Subcutaneous adipose tissue (tissue), 4 donors: Measurements from ENCODE around the gene HS3ST5. TPM values are rescaled to one million over a fixed set of nuclear protein-coding genes. Genes with fewer than 3 reads are reported as not detected.

ENCODE experiments used
- total RNA-seq, 4 donors: library from RNA; depleted of rRNA; stranded (reverse); fragments of >200 nt; gene quantifications; one replicate each; pipeline ENCODE4 v1.1.0, GENCODE V29; 2016
- TF ChIP-seq, protein P1 (sequence below): fragments of 450-650 bp; IDR thresholded peaks from one replicate; pipeline ENCODE4 v1.5.1; 2016; ENCODE audit warnings: low read depth, mild to moderate bottlenecking, control low read depth, antibody characterized with exemption, moderate library complexity

The HS3ST5 gene
- total RNA-seq, 4 donors from 2014 or later, result not detected

DNA sequence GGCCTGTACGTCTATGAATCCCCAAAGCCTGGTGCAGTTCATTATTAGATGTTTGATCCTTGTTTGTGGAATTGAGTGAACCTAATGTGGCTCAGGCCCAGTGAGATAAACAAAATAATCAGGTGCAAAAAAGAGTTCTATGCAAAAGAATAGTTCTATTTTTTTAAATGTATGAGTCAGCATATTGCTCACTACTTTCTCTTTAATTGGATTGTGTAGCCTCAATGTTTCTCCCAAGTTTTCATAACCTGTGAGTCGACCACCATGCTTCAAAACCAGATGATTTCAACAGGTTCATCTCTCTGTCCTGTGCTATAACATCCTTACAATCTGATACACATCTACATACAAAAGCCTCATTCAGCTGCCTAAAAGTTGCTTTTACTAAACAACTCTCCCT lies 255.3 kb downstream of the HS3ST5 start:
- TF ChIP-seq, protein P1, sequence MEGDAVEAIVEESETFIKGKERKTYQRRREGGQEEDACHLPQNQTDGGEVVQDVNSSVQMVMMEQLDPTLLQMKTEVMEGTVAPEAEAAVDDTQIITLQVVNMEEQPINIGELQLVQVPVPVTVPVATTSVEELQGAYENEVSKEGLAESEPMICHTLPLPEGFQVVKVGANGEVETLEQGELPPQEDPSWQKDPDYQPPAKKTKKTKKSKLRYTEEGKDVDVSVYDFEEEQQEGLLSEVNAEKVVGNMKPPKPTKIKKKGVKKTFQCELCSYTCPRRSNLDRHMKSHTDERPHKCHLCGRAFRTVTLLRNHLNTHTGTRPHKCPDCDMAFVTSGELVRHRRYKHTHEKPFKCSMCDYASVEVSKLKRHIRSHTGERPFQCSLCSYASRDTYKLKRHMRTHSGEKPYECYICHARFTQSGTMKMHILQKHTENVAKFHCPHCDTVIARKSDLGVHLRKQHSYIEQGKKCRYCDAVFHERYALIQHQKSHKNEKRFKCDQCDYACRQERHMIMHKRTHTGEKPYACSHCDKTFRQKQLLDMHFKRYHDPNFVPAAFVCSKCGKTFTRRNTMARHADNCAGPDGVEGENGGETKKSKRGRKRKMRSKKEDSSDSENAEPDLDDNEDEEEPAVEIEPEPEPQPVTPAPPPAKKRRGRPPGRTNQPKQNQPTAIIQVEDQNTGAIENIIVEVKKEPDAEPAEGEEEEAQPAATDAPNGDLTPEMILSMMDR, result no peak

DNA sequence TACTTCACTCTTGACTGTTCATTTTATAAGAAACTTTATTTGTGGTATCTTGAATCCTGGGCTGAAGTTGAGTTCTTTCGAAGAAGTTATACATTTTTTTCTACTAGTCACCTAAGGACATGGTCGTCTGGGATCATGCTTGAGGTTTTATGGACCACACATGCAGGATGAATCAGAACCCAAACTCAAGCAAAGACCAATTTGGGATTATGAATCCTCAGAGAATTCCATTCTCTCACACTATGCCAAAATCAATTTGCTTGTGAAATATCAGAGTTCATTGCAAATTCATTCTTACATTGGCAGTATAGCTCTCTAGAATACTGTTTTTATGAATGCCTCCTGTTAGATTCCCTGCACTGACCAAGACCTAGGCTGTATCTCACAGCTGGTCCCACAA lies 257.6 kb downstream of the HS3ST5 start:
- TF ChIP-seq, protein P1, result no peak

DNA sequence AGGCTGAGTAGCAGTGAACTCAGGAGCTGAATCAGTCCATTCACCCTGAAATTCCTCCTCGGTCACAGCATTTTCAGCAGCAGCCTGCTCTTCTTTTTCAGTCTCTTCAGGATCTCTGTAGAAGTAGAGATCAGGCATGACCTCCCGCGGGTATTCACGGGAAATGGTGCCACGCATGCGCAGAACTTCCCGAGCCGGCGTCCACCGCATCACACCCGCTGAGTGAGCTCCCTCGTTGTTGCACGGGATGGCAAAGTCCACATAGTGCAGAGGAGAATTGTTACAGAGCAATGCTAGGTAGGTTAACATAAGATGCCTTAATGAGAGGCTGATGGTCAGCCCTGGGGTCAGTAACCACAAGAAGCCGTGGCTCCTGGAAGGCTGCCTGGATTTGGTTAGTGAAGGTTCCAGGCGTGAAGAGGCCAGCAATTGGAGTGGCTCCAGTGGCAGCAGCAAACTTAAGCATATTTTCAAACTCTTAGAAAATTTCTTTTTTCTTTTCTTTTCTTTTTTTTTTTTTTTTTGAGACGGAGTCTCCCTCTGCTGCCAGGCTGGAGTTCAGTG lies 258.4 kb downstream of the HS3ST5 start:
- TF ChIP-seq, protein P1, result no peak

DNA sequence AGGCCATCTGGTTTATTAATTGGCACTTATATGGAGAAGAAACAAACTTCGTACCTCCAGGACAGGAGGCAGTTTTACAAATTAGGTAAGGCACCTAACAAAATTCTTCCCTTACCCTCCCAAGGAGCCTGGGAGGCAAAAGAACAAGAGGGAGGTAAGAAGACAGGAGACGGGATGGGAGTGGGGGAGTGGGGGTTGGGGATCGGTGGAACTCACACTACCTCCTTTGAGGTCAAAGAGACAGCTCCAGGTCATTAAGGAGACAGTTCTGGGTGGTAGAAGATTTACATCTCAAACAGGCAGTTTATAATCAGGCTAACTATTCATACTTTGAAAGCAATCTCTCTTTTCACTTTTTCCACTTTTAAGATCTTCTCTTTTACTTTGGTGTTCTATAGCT lies 259.6 kb downstream of the HS3ST5 start:
- TF ChIP-seq, protein P1, result no peak

DNA sequence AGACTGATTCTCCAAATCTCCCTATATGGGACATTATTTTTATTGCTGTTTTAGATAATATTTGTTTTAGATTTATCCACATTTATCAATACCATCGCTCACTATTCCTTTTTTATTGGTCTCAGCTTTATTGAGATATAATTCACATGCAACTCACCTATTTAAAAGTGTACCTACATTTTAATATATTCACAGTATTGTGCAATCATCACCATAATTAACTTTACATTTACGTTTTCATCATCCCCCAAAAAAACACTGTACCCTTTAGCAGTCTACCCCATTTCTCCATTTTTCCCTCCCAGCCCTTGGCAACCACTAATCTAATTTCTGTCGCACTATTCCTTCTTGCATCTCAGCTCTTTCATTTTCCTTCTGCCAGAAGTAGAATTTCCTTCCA lies 261.1 kb downstream of the HS3ST5 start:
- TF ChIP-seq, protein P1, result no peak

DNA sequence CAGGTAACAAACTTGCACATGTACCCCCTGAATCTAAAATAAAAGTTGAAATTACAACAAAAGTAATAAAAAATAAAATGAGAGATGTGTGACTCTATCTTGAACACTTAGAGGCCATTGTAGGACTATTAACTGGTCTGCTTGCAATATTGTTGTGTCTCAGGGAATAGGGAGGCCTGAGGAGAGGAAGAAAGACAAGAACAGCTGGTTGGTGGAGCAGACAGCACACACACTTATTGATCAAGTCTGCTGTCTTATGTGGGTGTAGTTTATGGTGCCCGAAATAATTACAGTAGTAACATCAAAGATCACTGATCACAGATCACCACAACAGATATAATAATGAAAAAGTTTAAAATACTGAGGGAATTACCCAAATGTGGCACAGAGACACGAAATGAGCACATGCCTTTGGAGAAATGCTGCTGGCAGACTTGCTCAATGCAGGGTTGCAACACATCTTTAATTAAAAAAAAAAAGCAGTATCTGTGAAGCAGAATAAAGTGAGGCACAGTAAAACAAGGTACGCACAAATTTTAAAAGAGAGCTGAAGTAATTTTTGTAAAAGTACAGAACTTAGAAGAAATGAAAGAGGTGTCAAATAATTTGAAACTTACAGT lies 261.8 kb downstream of the HS3ST5 start:
- TF ChIP-seq, protein P1, result no peak

DNA sequence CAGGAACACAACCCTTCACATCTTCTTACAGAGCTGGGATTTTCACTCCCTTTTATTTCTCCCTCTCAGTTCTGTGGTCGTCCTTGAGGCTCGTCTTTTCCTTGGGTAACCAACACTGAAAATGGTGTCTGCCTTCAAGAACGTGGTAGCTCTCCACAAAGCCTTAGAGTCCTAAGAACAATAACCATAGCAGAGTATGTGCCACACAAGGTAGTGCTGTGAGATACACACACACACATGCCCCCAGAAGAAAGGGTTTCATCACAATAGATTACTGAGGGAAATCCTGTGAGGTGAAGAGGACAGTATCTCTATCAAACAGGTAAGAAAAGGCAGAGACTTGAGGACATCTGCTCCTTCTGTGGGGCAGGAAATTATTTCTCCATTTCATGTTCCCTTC lies 267.0 kb downstream of the HS3ST5 start:
- TF ChIP-seq, protein P1, result no peak
